ENCODE data around the gene SEC63.

The SEC63 gene

DNA sequence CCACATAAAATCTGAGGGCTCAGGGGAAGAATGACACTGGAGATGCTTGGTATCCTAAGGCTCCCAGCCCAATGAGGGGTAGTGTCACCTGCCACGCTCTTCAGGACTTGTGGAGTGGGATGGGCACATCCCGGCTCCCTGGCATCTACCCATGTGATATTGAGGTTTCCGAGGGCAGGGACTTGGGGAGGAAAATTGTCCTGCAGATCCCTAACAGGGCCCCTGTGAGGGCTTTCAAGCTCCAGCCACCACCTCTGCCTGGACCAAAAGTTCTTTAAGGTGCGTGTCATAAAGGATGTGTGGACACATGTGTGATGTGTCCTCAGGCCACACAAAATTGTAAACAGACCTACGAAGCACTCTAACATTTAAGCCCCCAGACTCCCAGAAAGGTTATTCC is 136.4 kb downstream of the SEC63 start:
- DNase-seq (ENCODE audit: low read depth), result no peak

DNA sequence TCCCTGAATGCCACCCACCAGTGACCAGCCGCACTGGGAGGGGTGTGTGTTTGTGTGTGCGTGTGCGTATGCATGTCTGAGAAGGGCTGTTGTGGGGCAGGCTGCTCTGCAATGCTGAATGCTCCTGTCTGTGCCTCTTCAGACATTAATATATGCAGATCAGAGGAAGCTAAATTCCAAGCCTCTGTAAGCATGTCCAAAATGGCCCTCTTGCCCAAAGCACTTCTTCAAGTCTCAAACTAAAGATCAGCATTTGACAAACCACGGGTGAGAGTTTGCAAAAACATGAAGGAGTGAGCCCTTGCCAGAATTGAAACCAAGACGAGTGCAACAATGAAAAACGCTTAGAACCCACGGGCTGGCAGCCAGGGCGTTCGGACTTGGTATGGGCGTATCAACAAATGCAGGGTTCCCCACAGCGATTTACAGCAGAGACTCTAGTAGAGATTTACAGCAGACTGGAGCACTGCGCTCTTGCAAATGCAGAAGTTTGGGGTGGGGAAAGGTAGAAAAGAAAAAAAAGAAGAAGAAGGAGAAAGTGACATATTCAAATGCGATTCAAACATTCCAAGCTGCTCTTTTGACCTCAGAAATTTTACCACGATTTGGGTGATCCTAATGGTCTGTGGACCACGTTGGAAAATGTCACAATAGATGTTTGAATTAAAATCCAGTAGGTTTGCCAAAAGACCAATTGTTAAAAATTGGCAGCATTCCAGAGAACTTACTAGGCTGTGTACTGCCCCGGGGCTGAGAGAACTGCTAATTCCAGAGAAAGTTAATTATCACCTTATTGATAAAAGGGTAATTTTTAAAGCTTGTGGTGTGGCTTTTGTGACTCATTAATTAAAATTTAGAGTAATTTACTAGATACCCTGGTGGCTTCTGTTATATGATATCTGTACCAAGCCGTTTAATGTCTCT is 137.4 kb downstream of the SEC63 start:
- H3K4me3 ChIP-seq (ENCODE audit: low read depth, low read length), result no peak overlapping the region
- TF ChIP-seq, protein P1, sequence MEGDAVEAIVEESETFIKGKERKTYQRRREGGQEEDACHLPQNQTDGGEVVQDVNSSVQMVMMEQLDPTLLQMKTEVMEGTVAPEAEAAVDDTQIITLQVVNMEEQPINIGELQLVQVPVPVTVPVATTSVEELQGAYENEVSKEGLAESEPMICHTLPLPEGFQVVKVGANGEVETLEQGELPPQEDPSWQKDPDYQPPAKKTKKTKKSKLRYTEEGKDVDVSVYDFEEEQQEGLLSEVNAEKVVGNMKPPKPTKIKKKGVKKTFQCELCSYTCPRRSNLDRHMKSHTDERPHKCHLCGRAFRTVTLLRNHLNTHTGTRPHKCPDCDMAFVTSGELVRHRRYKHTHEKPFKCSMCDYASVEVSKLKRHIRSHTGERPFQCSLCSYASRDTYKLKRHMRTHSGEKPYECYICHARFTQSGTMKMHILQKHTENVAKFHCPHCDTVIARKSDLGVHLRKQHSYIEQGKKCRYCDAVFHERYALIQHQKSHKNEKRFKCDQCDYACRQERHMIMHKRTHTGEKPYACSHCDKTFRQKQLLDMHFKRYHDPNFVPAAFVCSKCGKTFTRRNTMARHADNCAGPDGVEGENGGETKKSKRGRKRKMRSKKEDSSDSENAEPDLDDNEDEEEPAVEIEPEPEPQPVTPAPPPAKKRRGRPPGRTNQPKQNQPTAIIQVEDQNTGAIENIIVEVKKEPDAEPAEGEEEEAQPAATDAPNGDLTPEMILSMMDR (IDR thresholded peaks at IDR 0.05; ENCODE audit: low read depth, low read length, missing control alignments), result no peak
- DNase-seq (ENCODE audit: low read depth), result no peak

More for the DNA sequence above, 136.4 kb downstream of the SEC63 start:
- TF ChIP-seq, protein P1 (IDR thresholded peaks at IDR 0.05; ENCODE audit: low read depth, low read length, missing control alignments), result no peak
- no peak overlapping the region for H3K4me3 ChIP-seq (ENCODE audit: low read depth, low read length)

GRCh38 chr6:107819964-107820337 is 138.1 kb downstream of the SEC63 start:
- TF ChIP-seq, protein P1 (IDR thresholded peaks at IDR 0.05; ENCODE audit: low read depth, low read length, missing control alignments), result no peak
- no peak overlapping the region for H3K4me3 ChIP-seq (ENCODE audit: low read depth, low read length)
- no peak for DNase-seq (ENCODE audit: low read depth)

DNA sequence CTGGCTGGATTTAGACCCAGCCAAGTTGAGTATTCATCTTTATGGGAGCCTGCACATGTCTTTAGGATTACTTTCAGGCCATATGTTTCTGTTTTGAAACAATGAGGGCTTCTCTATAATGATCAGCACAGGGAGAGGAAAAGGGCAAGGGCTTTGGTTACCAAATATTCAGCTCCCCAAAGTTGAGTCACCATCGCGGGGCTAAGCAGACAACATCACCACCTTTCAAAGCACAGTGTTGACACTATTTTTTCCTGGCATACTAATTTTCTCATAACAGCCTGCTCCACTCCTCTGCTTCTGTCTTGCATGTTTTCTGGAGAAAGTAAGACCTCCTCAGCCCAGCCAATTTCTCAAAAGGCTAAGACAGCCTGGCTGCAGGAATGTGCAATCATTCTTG is 138.8 kb downstream of the SEC63 start:
- no peak overlapping the region for H3K4me3 ChIP-seq (ENCODE audit: low read depth, low read length)
- TF ChIP-seq, protein P1 (IDR thresholded peaks at IDR 0.05; ENCODE audit: low read depth, low read length, missing control alignments), result no peak
- DNase-seq (ENCODE audit: low read depth), result no peak

DNA sequence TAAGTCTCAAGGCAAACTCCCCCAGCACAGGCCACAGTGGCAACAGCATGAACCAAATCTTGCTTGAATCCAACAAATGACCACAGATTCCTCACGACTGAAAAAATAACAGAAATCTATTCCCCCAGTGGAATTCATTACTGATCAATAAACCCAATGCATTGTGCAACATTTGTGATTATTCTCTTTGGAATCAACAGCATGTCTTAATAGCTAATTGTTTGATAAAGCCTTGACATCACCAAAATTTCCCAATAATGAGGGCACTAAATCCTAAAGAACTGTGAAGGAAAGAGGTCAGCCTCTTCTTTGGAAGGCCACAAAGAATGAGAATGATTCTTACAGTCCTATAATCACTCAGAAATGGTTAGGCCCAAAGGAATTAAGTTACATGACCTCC is 139.7 kb downstream of the SEC63 start:
- no peak overlapping the region for H3K4me3 ChIP-seq (ENCODE audit: low read depth, low read length)
- TF ChIP-seq, protein P1 (IDR thresholded peaks at IDR 0.05; ENCODE audit: low read depth, low read length, missing control alignments), result no peak
- DNase-seq (ENCODE audit: low read depth), result no peak

DNA sequence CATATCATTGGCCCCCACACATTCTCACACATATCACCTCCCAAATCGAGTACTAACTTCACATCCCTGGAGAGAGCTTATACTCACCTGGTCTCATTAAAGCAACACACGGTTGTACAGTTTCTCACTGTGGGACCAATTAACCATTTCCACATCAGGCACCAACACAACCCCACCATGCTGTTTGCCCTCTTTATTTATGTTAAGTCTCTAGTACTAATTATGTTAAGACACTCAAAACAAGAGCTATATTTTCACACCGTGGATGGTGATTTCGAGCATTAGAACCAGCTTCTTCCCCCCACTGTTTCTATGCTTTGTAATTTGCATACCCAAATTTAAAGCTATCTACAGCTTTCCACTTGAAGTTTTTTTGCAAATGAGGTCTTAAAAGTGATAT is 140.2 kb downstream of the SEC63 start:
- H3K4me3 ChIP-seq (ENCODE audit: low read depth, low read length), result no peak overlapping the region
- TF ChIP-seq, protein P1 (IDR thresholded peaks at IDR 0.05; ENCODE audit: low read depth, low read length, missing control alignments), result no peak
- DNase-seq (ENCODE audit: low read depth), result no peak
